Peyer's patch (tissue), 4 donors: ENCODE results near the gene PPP1R37.

ENCODE experiments used
- CTCF ChIP-seq, 6 experiments: fragments of 450-650 bp in 4 of 6; fragments of 200-600 bp in 2 of 6; sonication (generic) in 1 of 6; IDR thresholded peaks; one replicate each; pipeline ENCODE4 v1.5.1; 2017 to 2019; ENCODE audit warnings: antibody characterized with exemption in 6 of 6, mild to moderate bottlenecking in 3 of 6, moderate library complexity in 1 of 6
- POLR2A ChIP-seq, 2 donors: fragments of 450-650 bp; IDR thresholded peaks; one replicate each; pipeline ENCODE4 v1.5.1; 2017; ENCODE audit warnings: antibody characterized with exemption in 2 of 2, mild to moderate bottlenecking in 2 of 2, moderate library complexity in 2 of 2

DNA sequence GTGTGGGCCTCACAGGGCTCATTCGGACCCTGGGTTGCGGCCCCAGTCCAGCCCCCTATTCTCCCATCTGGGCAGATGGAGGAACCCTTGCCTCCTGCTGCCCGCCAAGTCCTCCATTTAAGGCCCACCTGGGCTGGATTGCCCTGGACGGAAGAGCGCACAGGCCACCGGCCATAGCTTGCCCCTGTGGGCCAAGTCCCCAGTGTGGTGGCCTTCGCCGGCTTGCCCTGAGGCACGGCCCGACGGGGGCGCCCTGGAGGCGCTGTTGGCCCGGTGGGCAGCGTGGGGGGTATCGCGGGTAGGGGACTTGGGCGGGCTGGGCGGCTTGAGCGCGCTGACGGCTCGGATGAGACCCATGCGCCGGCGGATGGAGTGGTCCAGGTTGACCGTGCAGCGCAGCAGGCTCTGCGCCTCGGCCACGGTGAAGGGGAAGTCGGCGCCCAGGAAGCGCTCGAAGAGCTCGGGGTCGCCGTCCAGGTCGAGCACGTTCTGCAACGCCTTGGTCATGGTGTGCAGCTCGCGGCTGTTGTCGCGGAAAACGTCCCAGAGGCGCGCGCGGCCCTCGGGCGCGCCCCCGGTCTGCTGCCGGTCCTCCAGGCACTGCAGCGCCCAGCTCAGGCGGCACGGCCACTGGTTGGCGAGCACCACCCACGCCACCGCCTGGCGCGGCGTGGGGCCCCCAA, 59.0 kb downstream of the PPP1R37 start:
- TF ChIP-seq POLR2A (IDR thresholded peaks at IDR 0.05), result no peak
- no peak for TF ChIP-seq CTCF (IDR thresholded peaks at IDR 0.05)
